ENCODE measurements around the gene CELA1.

GRCh38 chr12:51348116-51348515 is 1.6 kb upstream of the CELA1 start:
- TF ChIP-seq PKNOX1 (IDR thresholded peaks at IDR 0.05) (no peak), SUZ12 (IDR thresholded peaks at IDR 0.05) (no peak), BHLHE40 (IDR thresholded peaks at IDR 0.05; ENCODE audit: borderline replicate concordance) (no peak), ZNF384 (IDR thresholded peaks at IDR 0.05) (no peak), LEF1 (IDR thresholded peaks at IDR 0.05; ENCODE audit: borderline replicate concordance) (no peak), FOXK2 (IDR thresholded peaks at IDR 0.05) (no peak), NFRKB (IDR thresholded peaks at IDR 0.05) (no peak), SP1 (IDR thresholded peaks at IDR 0.05) (no peak), ARNT (IDR thresholded peaks at IDR 0.05) (no peak), L3MBTL2 (conservative IDR thresholded peaks at IDR 0.05) (no peak), ELF4 (IDR thresholded peaks at IDR 0.05) (no peak), FOXA1 (IDR thresholded peaks at IDR 0.05) (no peak)

Data from HEK293T (cell line).